Measurements from ENCODE around the gene TMEM220. TPM values are rescaled to one million over a fixed set of nuclear protein-coding genes. Genes with fewer than 3 reads are reported as not detected.

TMEM220 gene
- total RNA-seq, 1 experiment from 2014 or later, result not detected

DNA sequence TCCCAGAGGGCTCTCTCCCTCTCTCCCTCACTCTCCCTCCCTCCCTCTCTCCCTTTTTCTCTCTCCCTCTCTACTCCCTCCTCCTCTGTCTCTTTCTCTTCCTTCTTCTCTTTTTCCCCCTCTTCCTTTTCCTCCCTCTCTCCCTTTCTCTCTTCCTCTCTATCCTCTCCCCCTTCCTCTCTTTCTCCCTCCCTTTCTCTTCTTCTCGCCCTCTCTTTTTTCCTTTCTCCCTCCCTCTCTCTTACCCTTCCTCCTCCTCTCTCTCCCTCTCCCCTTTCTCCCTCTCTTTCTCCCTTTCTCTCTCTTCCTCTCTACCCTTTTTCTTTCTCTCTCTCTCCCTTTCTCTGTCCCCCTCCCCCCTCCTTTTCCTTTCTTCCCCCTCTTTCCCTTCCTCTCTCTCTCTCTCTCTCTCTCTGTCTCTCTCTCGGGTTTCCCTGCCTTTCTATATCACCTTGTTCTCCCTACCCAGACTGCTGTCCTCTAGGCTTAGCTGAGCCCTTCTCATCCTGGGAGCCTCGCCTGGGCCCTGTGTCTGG is 25.8 kb upstream of the TMEM220 start:
- RAD21 ChIA-PET (ENCODE audit: low non-redundant PET in 1 of 2, low total read pairs in 2 of 2, uncharacterized antibody in 2 of 2, unreplicated experiment in 2 of 2), result no interaction called here
- no peak for ATAC-seq
- H3K4me2 ChIP-seq (ENCODE audit: low read length), result no peak overlapping the region
- intact Hi-C loops (cut with micrococcal nuclease), result no loop called here
- no peaks in the 10 kb centered on the region for H4K20me1 ChIP-seq (ENCODE audit: insufficient read depth)
- no peak overlapping the region for H3K4me3 ChIP-seq (replicated peaks in 1 of 2; ENCODE audit: low read depth in 1 of 2, low read length in 2 of 2)
- no peak overlapping the region for H2AFZ ChIP-seq (ENCODE audit: low read depth, low read length, poor library complexity, severe bottlenecking)
- CTCF ChIA-PET, result no interaction called here
- no TSS peak for BruUV-seq (replicated peaks)
- no peak overlapping the region for H3K27ac ChIP-seq (ENCODE audit: low read depth, low read length)
- no peaks in the 10 kb centered on the region for H3K27me3 ChIP-seq (ENCODE audit: insufficient read depth, low read length)
- H3K9ac ChIP-seq (ENCODE audit: low read length), result no peak overlapping the region
- H3K36me3 ChIP-seq (ENCODE audit: control insufficient read depth in 1 of 2, insufficient read depth in 2 of 2, low read length in 2 of 2), result no peaks in the 10 kb centered on the region
- no peaks in the 10 kb centered on the region for H3K79me2 ChIP-seq (ENCODE audit: insufficient read depth, low read length)
- no peak for DNase-seq (ENCODE audit: low read depth, low spot score)
- POLR2A ChIA-PET, result no interaction called here
- H3K9me2 ChIP-seq (ENCODE audit: insufficient read depth), result no peaks in the 10 kb centered on the region
- H3K4me1 ChIP-seq (ENCODE audit: control insufficient read depth in 1 of 2, insufficient read depth in 2 of 2, low read length in 2 of 2), result no peaks in the 10 kb centered on the region
- TF ChIP-seq SIN3A (IDR thresholded peaks at IDR 0.05; ENCODE audit: low read depth) (no peak), ZFX (IDR thresholded peaks at IDR 0.05) (no peak), RAD21 (IDR thresholded peaks at IDR 0.05; ENCODE audit: low read depth) (no peak), POLR2A (IDR thresholded peaks at IDR 0.05; ENCODE audit: borderline replicate concordance, extremely low read depth, insufficient read depth, insufficient read length) (no peak), TCF7L2 (IDR thresholded peaks at IDR 0.05; ENCODE audit: borderline replicate concordance, extremely low read depth, insufficient read depth, insufficient read length) (no peak), SP1 (IDR thresholded peaks at IDR 0.05; ENCODE audit: low read depth) (no peak), ZNF274 (IDR thresholded peaks at IDR 0.05; ENCODE audit: low read depth, low read length) (no peak), FOSL1 (IDR thresholded peaks at IDR 0.05; ENCODE audit: low read depth) (no peak), EGR1 (IDR thresholded peaks at IDR 0.05; ENCODE audit: low read depth) (no peak)
- TF ChIP-seq, protein P1, sequence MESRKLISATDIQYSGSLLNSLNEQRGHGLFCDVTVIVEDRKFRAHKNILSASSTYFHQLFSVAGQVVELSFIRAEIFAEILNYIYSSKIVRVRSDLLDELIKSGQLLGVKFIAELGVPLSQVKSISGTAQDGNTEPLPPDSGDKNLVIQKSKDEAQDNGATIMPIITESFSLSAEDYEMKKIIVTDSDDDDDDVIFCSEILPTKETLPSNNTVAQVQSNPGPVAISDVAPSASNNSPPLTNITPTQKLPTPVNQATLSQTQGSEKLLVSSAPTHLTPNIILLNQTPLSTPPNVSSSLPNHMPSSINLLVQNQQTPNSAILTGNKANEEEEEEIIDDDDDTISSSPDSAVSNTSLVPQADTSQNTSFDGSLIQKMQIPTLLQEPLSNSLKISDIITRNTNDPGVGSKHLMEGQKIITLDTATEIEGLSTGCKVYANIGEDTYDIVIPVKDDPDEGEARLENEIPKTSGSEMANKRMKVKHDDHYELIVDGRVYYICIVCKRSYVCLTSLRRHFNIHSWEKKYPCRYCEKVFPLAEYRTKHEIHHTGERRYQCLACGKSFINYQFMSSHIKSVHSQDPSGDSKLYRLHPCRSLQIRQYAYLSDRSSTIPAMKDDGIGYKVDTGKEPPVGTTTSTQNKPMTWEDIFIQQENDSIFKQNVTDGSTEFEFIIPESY (IDR thresholded peaks at IDR 0.05; ENCODE audit: extremely low read depth, insufficient replicate concordance, low read length), result no peak
- TF ChIP-seq, protein P2, sequence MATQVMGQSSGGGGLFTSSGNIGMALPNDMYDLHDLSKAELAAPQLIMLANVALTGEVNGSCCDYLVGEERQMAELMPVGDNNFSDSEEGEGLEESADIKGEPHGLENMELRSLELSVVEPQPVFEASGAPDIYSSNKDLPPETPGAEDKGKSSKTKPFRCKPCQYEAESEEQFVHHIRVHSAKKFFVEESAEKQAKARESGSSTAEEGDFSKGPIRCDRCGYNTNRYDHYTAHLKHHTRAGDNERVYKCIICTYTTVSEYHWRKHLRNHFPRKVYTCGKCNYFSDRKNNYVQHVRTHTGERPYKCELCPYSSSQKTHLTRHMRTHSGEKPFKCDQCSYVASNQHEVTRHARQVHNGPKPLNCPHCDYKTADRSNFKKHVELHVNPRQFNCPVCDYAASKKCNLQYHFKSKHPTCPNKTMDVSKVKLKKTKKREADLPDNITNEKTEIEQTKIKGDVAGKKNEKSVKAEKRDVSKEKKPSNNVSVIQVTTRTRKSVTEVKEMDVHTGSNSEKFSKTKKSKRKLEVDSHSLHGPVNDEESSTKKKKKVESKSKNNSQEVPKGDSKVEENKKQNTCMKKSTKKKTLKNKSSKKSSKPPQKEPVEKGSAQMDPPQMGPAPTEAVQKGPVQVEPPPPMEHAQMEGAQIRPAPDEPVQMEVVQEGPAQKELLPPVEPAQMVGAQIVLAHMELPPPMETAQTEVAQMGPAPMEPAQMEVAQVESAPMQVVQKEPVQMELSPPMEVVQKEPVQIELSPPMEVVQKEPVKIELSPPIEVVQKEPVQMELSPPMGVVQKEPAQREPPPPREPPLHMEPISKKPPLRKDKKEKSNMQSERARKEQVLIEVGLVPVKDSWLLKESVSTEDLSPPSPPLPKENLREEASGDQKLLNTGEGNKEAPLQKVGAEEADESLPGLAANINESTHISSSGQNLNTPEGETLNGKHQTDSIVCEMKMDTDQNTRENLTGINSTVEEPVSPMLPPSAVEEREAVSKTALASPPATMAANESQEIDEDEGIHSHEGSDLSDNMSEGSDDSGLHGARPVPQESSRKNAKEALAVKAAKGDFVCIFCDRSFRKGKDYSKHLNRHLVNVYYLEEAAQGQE (IDR thresholded peaks at IDR 0.05; ENCODE audit: low read depth), result no peak
- no peaks in the 10 kb centered on the region for H3K9me3 ChIP-seq (ENCODE audit: control insufficient read depth in 1 of 2, insufficient read depth in 1 of 2, low read depth in 1 of 2, low read length in 2 of 2)
